EL (cell line): Measurements from ENCODE around the gene AUTS2.

Experiments used
- DNase-seq: peaks from one replicate; pipeline ENCODE4 v3.0.0-alpha.2; 2016

Gene AUTS2

GRCh38 chr7:69691734-69692133 is 93.5 kb downstream of the AUTS2 start:
- no peak for DNase-seq

- no peak for DNase-seq
Measured at GRCh38 chr7:69692611-69693010, 94.3 kb downstream of the AUTS2 start.

- DNase-seq = no peak
Measured at GRCh38 chr7:69693042-69693441, 94.8 kb downstream of the AUTS2 start.

- no peak for DNase-seq
Measured at GRCh38 chr7:69696054-69696591, 97.8 kb downstream of the AUTS2 start.

GRCh38 chr7:69696686-69697685 is 98.7 kb downstream of the AUTS2 start:
- DNase-seq = no peak

- no peak for DNase-seq
Measured at GRCh38 chr7:69698109-69698825, 100.0 kb downstream of the AUTS2 start.

DNA sequence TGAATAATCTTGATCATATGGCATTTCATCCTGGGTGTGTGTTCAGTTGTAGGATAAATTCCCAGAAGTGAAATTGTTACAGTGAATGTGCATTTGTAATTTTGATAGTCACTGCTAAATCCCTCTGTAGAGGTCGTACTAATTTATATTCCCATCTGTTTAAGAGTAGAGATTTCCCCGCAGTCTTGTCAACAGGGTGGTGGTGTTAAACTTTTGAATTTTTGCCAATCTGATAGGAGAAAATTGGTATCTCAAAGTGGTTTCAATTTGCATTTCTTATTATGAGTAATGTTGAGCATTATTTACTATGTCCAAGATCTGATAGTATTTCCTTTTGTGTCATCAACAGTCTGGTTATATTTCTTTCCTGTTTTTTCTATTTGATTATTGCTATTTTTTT is 101.7 kb downstream of the AUTS2 start:
- DNase-seq = no peak

GRCh38 chr7:69700331-69700730 is 102.1 kb downstream of the AUTS2 start:
- no peak for DNase-seq

GRCh38 chr7:69701288-69701687 is 103.0 kb downstream of the AUTS2 start:
- DNase-seq = no peak

- DNase-seq = no peak
Measured at GRCh38 chr7:69702357-69702756, 104.1 kb downstream of the AUTS2 start.

- no peak for DNase-seq
Measured at GRCh38 chr7:69703099-69703498, 104.8 kb downstream of the AUTS2 start.

DNA sequence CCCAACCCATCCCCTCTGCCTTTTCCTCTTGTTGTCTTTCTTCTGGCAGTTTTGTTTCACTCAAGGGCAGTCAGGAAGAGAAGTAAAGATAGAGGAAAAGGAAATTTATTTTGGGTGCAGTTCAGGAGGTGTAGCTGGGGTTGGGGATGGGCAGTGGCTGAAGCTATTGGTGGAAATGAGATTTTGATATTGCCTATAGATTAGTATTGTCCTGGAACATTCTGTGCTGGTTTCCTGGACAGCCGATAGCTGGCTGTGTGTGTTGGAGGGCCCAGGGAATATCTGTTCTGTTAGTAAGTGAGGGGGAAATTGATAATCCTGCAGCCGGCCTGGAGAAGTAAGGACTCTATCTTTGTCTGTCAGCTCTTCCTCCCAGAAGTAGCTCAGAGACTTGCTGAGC is 107.8 kb downstream of the AUTS2 start:
- no peak for DNase-seq

DNA sequence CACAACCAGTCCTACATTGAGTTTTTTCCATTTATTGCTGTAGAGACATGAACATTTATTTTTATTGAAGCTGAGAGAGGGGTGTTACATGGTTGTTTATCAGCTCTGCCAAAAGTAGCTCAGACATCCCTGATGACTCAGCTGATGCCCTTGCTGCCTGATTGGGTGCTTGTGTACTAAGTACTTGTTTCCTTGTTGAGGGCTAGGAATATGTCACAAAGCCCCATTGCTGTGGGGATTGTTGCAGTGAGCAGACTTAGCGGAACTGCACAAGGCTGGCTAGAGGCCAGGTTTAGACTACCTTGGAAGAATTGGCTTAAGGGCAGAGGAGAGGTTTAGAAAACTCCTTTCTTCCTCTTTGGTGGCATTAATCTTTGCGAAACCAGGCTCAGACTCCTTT is 110.6 kb downstream of the AUTS2 start:
- DNase-seq = no peak

DNA sequence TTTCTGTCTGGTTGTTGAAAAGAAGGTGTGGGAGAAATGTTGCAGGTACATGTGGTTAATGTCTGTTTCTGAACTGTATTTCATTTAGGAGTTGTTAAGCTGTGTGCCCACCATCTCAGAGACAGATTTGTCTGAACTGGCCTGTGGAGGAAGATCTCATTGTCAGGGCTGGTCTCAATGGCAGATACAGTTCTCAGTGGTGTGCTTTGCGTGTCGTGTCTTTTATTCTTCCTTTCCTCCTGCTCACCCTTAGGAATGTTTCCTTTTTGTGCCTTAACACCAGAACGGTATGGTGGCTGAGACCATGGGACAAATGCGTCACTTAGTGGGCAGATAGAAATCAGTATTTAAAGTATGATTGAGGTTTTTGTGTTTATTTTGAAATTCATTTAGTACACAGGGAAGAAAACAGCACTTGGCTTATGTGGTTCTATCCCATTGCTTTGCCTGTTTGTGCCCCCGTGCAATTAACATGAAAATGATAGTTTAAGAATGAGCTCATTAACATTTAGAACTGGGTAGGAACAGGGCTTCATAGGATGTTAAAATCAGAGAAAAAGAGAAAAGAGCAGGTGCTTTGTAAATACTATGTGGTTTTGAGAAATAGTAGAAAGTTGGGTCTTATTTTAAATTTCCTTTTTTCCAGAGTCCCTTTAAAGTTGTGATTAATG is 112.6 kb downstream of the AUTS2 start:
- no peak for DNase-seq

DNA sequence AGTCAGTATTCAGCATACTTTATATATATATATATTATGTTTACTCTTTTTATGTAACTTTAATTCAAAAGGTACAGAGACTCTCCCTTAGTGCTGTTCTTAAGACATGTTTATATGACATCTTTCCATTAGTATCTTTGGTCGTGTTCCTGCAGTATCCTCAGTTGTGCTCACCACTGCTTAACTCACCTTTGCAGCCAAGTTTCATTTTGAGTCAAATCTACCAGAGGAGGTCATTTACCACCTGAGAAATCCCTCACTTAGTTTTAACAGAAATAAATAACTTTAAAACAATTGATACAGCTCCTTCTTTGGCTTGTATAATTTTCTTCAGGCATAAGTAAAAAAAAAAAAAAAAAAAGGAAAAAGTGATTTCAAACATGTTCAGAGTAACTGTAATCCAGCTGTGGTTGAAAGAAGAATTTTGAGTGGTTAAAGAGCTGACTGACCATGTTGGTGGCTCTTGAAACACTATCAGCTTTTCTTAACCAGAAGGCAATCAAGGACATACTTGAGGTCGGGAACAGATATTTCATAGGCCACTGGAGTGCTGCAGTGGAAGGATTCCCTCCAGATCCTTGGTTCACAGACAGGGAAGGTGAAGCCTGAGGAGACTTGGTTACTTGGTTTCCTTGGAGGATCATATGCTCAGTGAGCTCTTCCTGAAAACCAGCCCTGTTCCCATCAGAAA is 116.8 kb downstream of the AUTS2 start:
- no peak for DNase-seq

DNA sequence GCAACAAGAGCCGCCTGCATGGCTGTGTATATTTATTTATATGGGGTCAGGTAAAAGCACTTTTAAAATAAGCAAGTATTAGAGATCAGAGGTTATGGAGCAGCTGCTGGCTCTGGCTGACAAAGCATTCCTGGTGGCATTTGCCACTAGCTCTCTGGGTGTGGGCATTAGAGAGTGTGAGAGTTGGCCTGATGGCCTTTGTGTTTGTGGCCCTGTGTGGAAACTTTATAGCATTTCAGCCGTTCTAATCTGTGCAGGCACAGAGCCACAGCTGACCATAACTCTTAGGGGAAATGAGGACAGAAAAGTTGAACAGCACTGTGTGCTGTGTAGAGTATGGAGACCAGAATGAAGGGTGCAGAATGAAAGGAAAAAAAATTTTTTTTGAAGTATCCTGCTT is 118.9 kb downstream of the AUTS2 start:
- no peak for DNase-seq

DNA sequence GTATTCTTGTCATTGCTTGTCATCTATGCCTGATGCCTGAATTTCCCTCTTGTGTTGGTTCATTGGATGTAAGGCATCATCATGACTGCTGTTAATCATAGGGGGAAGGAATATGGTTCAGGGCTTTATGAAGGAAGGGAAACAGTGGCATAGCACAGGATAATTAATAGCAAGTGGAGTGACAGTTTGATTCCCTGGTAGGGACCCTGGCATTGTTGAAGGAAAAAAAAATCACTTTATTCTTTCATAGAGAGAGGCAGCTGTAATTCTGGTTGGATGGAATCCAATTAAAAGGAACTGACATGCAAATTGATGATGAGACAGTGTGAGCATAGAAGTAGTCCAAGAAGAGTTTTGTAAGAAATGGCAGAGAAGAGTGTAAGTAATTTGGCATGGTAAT is 121.4 kb downstream of the AUTS2 start:
- no peak for DNase-seq

DNA sequence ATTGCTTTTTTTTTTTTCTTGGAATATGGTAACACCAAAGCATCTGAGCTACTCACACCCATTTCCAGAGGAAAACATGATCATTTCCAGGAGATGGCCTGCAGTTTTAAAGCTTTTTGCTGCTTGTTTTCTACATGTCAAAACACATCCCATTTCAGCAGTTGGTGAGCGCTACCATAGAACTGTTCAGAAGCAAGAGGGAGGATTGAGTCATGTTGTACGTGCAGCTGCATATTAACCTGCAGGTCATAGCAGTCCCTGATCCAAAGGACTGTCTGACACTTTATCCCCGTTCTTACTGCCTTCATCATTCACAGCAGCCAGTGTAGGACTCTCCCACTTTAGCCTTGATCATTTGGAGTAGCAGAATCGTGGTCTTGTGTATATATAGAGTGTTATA is 124.6 kb downstream of the AUTS2 start:
- DNase-seq = no peak

DNA sequence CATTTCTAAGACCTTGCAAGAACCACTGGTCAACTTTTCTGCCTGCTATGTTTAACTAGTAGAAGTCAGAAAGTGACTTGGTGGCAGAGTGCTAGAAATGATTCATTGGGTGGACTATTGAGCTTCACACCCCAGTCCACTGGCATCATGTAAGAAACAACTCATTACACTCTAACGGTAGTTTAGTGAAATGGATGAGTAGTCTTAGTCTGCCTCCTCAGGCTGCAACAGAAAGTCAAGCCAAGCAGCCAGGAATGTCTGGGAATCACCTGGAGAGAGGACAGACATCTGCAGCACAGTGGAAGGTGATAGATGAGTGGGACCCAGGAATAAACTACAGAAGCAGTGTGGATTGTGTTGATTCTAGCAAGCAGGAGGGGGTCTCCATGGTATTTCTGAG is 125.4 kb downstream of the AUTS2 start:
- DNase-seq = no peak

- no peak for DNase-seq
Measured at GRCh38 chr7:69728304-69728703, 130.0 kb downstream of the AUTS2 start.

GRCh38 chr7:69732203-69732602 is 133.9 kb downstream of the AUTS2 start:
- no peak for DNase-seq

- DNase-seq = no peak
Measured at GRCh38 chr7:69735582-69735981, 137.3 kb downstream of the AUTS2 start.
